Colonic mucosa (tissue), 4 donors: ENCODE data around the gene TBX5. TPM values are rescaled to one million over a fixed set of nuclear protein-coding genes. Genes with fewer than 3 reads are reported as not detected.

Experiments
- DNase-seq: peaks from one replicate; pipeline ENCODE4 v3.0.0-alpha.2; 2020
- H3K27ac ChIP-seq: fragments of 200-600 bp; one replicate; pipeline ENCODE4 v1.8.0; 2021
- H3K27me3 ChIP-seq: fragments of 200-600 bp; one replicate; pipeline ENCODE4 v1.8.0; 2021
- H3K36me3 ChIP-seq: fragments of 200-600 bp; one replicate; pipeline ENCODE4 v1.8.0; 2021
- H3K4me1 ChIP-seq: fragments of 200-600 bp; one replicate; pipeline ENCODE4 v1.8.0; 2021; ENCODE audit warnings: mild to moderate bottlenecking
- H3K4me3 ChIP-seq: fragments of 200-600 bp; one replicate; pipeline ENCODE4 v1.8.0; 2021
- H3K9ac ChIP-seq, 2 donors: one replicate each; pipeline ENCODE4 v1.7.0; 2013; ENCODE audit warnings: control low read depth in 2 of 2, low read depth in 2 of 2, low read length in 2 of 2
- H3K9me3 ChIP-seq: fragments of 200-600 bp; one replicate; pipeline ENCODE4 v1.8.0; 2021
- CTCF ChIP-seq: fragments of 200-600 bp; IDR thresholded peaks from one replicate; pipeline ENCODE4 v1.8.0; 2022; ENCODE audit warnings: antibody characterized with exemption, mild to moderate bottlenecking
- intact Hi-C: fragments of 100-400 bp; cut with DNase I; formaldehyde crosslinking; loops from one replicate; pipeline ENCODE4 v1.14.1; 2022
- total RNA-seq, 2 donors: library from RNA; stranded (reverse); fragmentation: NEBNext Ultra II Directional in 1 of 2; extraction: Animal tissue kit (Norgen Biotek cat#: 25700) in 1 of 2; gene quantifications; one replicate each; pipeline ENCODE4 v1.2.1, GENCODE V29; 2021
- donor health status: healthy.
- donor health status: DM: no; HTN: no; CAD: no.
- donor health status: DM: no; HTN: no; CAD: no.

The TBX5 gene
- total RNA-seq, 2 donors from 2014 or later = not detected

- Histone ChIP-seq H3K27ac (no peak overlapping the region), H3K27me3 (no peaks in the 10 kb centered on the region), H3K4me3 (no peak overlapping the region), H3K9ac (no peak overlapping the region), H3K36me3 (no peaks in the 10 kb centered on the region), H3K9me3 (no peaks in the 10 kb centered on the region), H3K4me1 (no peaks in the 10 kb centered on the region)
- TF ChIP-seq CTCF = no peak
- no peak for DNase-seq
- intact Hi-C loops = no loop called here
Observed at GRCh38 chr12:114335607-114336006, 70.3 kb downstream of the TBX5 start.

GRCh38 chr12:114334395-114334794 is 71.5 kb downstream of the TBX5 start:
- H3K9ac ChIP-seq = no peak overlapping the region
- H3K4me1 ChIP-seq = no peaks in the 10 kb centered on the region
- no peaks in the 10 kb centered on the region for H3K9me3 ChIP-seq
- H3K27ac ChIP-seq = no peak overlapping the region
- H3K4me3 ChIP-seq = no peak overlapping the region
- intact Hi-C loops = no loop called here
- no peaks in the 10 kb centered on the region for H3K36me3 ChIP-seq
- no peak for TF ChIP-seq CTCF
- no peaks in the 10 kb centered on the region for H3K27me3 ChIP-seq
- no peak for DNase-seq

GRCh38 chr12:114328292-114328691 is 77.7 kb downstream of the TBX5 start:
- Histone ChIP-seq H3K4me1 (no peaks in the 10 kb centered on the region), H3K9ac (no peak overlapping the region), H3K36me3 (no peaks in the 10 kb centered on the region), H3K9me3 (no peaks in the 10 kb centered on the region), H3K27me3 (no peaks in the 10 kb centered on the region), H3K27ac (no peak overlapping the region), H3K4me3 (no peak overlapping the region)
- intact Hi-C loops = no loop called here
- TF ChIP-seq CTCF = no peak
- DNase-seq = no peak

GRCh38 chr12:114327765-114328164 is 78.2 kb downstream of the TBX5 start:
- Histone ChIP-seq H3K4me3 (no peak overlapping the region), H3K9ac (no peak overlapping the region), H3K27me3 (no peaks in the 10 kb centered on the region), H3K9me3 (no peaks in the 10 kb centered on the region), H3K36me3 (no peaks in the 10 kb centered on the region), H3K27ac (no peak overlapping the region), H3K4me1 (no peaks in the 10 kb centered on the region)
- intact Hi-C loops = no loop called here
- TF ChIP-seq CTCF = no peak
- no peak for DNase-seq

GRCh38 chr12:114321524-114321923 is 84.4 kb downstream of the TBX5 start:
- DNase-seq = no peak
- no peak overlapping the region for H3K9ac ChIP-seq
- intact Hi-C loops = no loop called here
- H3K9me3 ChIP-seq = no peaks in the 10 kb centered on the region
- H3K4me3 ChIP-seq = no peak overlapping the region
- no peaks in the 10 kb centered on the region for H3K4me1 ChIP-seq
- no peak overlapping the region for H3K27ac ChIP-seq
- no peaks in the 10 kb centered on the region for H3K36me3 ChIP-seq
- TF ChIP-seq CTCF = no peak
- H3K27me3 ChIP-seq = no peaks in the 10 kb centered on the region

- Histone ChIP-seq H3K9ac (no peak overlapping the region), H3K36me3 (no peaks in the 10 kb centered on the region), H3K9me3 (no peaks in the 10 kb centered on the region), H3K27me3 (no peaks in the 10 kb centered on the region), H3K4me1 (no peaks in the 10 kb centered on the region), H3K4me3 (no peak overlapping the region), H3K27ac (no peak overlapping the region)
- DNase-seq = no peak
- TF ChIP-seq CTCF = no peak
- intact Hi-C loops = no loop called here
Observed at GRCh38 chr12:114320968-114321367, 85.0 kb downstream of the TBX5 start.
